Activated naive CD4-positive, alpha-beta T cell treated with anti-CD3 and anti-CD28 coated beads, Interleukin-2, amount 50 U/mL, for 24 hours (primary cell): Measurements from ENCODE around the gene SMCO4.
"Not testable (repeated sequence)": the region's sequence is repeated elsewhere in the genome, so short reads cannot be mapped to it uniquely, and the experiment has no call there.

ENCODE experiments used
- H3K27ac Mint-ChIP-seq: one replicate; pipeline ENCODE4 v1.8.0; 2021; ENCODE audit warnings: mild to moderate bottlenecking, mixed read lengths
- H3K27me3 Mint-ChIP-seq: one replicate; pipeline ENCODE4 v1.8.0; 2021; ENCODE audit warnings: mixed read lengths
- H3K36me3 Mint-ChIP-seq: one replicate; pipeline ENCODE4 v1.8.0; 2021; ENCODE audit warnings: mixed read lengths
- H3K4me1 Mint-ChIP-seq: one replicate; pipeline ENCODE4 v1.8.0; 2021; ENCODE audit warnings: mixed read lengths
- H3K4me3 Mint-ChIP-seq: one replicate; pipeline ENCODE4 v1.8.0; 2021; ENCODE audit warnings: mild to moderate bottlenecking, mixed read lengths
- H3K9me3 Mint-ChIP-seq: one replicate; pipeline ENCODE4 v1.8.0; 2021; ENCODE audit warnings: mixed read lengths

Gene SMCO4, protein sequence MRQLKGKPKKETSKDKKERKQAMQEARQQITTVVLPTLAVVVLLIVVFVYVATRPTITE

DNA sequence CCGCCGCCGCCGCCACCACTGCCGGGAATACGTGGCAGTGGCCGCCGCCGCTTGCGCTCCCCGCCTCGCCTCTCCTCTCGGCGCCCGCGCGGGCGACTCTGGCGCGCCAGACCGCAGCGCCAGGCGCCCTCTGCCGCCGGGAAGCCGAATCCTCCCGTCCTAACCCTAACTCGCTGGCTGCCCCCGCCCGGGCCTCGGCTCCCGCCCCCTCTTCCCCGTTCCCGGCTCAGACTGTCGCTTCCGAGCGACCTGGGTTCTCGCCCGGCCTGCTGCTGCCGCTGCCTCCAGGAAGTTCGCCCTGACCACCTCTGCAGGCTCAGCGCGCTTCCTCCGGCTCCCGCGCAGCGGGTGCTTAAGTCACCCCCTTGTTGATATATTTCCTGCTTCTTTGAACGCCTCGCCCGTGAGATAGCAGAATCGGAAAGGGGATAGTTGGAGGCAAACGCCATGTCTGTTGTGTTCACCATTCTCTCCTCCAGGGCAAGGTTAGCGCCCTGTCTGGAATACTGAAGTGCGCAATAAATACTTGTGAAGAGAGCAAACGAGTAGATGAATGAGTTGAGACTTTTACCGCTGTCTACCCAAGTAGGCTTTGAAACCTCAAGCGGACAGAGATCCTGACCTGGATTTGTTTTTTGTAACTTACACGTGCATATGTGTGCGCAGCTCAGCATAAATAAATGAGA, at the start of gene SMCO4:
Gene SMCO4 (minus strand): TSS at position 100 of the 686 bp plus-strand sequence. CDS start 64,202 bp downstream, outside the sequence.
- H3K27me3 Mint-ChIP-seq: no peaks in the 10 kb centered on the region
- H3K4me1 Mint-ChIP-seq: peaks cover 18% of the 10 kb centered on the region
- no peaks in the 10 kb centered on the region for H3K9me3 Mint-ChIP-seq
- peak within 1 kb of the TSS; percentile 93 for H3K4me3 Mint-ChIP-seq
- no peaks in the 10 kb centered on the region for H3K36me3 Mint-ChIP-seq
- H3K27ac Mint-ChIP-seq: peak within 1 kb of the TSS; percentile 41

DNA sequence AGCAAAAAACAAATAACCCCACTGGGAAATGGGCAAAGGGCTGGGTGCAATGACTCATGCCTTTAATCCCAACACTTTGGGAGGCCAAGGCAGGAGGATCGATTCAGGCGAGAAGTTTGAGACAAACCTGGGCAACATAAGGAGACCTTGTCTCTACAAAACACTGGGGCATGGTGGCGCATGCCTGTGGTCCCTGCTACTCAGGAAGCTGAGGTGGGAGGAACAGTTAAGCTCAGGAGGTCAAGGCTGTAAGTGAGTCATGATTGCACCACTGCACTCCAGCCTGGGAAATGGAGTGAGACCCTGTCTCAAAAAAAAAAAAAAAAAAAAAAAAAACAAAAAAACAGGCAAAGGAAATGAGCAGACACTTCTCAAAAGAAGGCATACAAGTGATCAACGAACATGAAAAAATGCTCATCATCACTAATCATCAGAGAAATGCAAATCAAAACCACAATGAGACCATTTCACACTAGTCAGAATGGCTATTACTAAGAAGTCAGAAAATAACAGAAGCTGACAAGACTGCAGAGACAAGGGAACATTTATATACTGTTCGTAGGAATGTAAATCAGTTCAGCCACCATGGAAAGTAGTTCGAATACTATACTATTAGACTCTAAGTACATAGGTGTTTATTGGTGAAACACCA, 48.2 kb upstream of the SMCO4 start:
- Mint-ChIP-seq H3K36me3 (no peaks in the 10 kb centered on the region), H3K27me3 (peaks cover 3% of the 10 kb centered on the region), H3K27ac (no peak overlapping the region), H3K9me3 (no peaks in the 10 kb centered on the region), H3K4me1 (no peaks in the 10 kb centered on the region), H3K4me3 (no peak overlapping the region)

DNA sequence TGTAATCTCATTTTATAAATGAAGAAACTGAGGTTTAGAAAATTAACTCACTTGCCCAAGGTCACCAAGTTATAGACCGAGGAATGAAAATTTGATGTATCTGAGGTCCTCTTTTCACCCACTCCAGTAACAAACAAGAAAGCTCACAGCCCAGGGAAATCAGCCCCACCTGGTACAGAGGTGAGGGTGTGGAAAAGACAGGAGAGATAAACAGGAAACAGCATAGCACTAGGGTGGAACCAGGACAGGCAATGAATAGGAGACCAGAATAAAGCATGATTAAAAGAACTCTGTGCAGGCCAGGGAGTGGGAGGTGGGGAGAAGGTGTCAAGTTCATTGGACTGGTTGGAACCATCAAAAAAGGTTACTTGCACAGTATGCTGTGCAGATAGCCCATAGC, 46.2 kb upstream of the SMCO4 start:
- no peaks in the 10 kb centered on the region for H3K9me3 Mint-ChIP-seq
- no peaks in the 10 kb centered on the region for H3K4me1 Mint-ChIP-seq
- peaks cover 3% of the 10 kb centered on the region for H3K27me3 Mint-ChIP-seq
- no peak overlapping the region for H3K27ac Mint-ChIP-seq
- H3K4me3 Mint-ChIP-seq: no peak overlapping the region
- no peaks in the 10 kb centered on the region for H3K36me3 Mint-ChIP-seq

DNA sequence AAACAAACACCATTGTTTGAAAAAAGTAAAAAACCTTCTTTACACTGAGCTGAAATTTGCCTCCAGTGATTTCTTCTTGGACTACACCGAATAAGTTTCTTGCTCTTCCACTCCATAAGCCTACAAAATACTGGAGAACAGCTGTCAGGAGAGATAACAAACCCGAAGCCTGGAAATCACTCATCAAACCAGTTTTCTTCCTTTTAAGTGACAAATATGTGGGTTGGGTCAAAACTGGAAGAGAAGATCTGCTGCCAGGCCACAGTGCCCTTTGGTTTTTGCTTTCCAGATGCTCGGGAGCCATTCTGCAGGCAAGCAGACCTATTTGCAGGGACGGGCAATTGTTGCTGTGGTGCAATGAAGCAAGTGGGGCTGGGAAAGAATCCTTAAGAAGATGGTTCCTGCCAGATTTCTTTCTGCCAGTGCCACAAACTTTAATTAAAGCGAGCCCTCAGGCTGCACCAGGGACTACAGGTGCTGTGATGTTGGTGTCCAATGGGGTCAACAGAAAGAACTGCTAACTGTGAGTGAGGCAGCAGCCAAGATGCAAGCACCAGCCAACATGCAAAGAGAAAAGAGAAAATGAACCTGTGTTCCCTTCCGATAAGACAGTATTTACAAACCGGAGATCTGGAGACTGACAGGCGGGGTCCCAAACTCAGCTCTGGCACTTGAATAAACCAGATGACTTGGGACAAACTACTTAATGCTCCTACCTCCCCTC, 44.8 kb upstream of the SMCO4 start:
- Mint-ChIP-seq H3K27ac (no peak overlapping the region), H3K4me1 (no peaks in the 10 kb centered on the region), H3K27me3 (peaks cover 4% of the 10 kb centered on the region), H3K36me3 (no peaks in the 10 kb centered on the region), H3K4me3 (no peak overlapping the region), H3K9me3 (no peaks in the 10 kb centered on the region)

DNA sequence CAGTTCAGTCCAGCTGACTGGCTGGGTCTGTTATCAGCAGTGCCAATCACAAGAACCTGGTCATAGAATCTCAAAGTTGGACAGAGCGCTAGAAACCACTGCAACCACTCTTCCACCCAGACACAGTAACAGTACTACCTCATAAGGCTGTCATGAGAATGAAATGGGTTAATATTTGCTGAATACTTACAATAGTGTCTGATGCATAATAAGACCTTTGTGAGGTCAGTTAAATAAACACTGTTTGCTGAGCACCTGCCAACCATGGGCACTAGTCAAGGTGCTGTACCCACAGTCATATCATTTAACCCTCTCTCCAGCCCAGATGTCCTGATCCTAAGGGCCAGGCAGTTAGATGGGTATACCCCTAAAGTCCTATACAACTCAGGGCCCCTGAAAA, 44.2 kb upstream of the SMCO4 start:
- not testable (repeated sequence) for H3K27ac Mint-ChIP-seq, H3K27me3 Mint-ChIP-seq, H3K4me3 Mint-ChIP-seq, H3K4me1 Mint-ChIP-seq, H3K9me3 Mint-ChIP-seq, H3K36me3 Mint-ChIP-seq

DNA sequence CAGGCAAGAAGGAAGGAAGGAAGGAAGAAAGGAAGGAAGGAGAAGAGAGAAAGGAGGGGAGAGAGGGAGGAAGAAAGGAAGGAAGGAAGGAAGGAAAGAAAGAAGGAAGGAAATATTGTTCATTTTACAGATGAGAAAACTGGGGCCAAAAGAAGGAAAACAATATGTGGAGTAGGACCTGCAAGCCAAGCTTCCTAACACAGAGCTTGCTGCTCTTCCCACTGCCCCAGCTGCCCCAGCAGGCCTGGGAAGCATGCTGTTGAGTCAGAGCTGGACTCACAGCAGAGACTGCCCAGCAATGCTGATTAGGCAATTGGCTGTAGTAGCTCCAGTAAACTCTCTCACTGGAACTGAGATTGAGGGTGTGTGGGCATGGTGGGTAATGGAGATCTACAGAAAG, 42.6 kb upstream of the SMCO4 start:
- H3K4me1 Mint-ChIP-seq: no peaks in the 10 kb centered on the region
- no peaks in the 10 kb centered on the region for H3K36me3 Mint-ChIP-seq
- H3K9me3 Mint-ChIP-seq: no peaks in the 10 kb centered on the region
- H3K27ac Mint-ChIP-seq: no peak overlapping the region
- peaks cover 9% of the 10 kb centered on the region for H3K27me3 Mint-ChIP-seq
- no peak overlapping the region for H3K4me3 Mint-ChIP-seq

DNA sequence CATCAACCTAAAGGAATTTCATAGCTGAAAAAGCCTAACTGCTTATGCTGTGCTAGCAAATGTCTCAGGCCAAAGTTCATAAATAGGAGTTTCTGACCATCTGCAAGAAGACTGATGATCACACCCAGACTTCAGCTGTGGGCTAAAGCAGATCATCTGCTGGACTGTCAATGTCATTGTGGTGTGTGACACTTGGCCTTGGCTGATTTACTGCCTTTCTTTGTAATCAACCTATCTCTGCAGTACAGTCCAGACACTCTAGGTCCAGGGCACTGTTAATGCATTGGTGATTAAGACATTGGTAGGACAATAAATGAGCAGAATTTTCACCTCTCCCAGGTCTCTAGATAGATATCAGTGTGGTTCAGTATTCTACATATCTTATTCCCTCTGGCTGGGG, 40.3 kb upstream of the SMCO4 start:
- Mint-ChIP-seq H3K27me3 (peaks cover 9% of the 10 kb centered on the region), H3K9me3 (no peaks in the 10 kb centered on the region), H3K4me1 (no peaks in the 10 kb centered on the region)

DNA sequence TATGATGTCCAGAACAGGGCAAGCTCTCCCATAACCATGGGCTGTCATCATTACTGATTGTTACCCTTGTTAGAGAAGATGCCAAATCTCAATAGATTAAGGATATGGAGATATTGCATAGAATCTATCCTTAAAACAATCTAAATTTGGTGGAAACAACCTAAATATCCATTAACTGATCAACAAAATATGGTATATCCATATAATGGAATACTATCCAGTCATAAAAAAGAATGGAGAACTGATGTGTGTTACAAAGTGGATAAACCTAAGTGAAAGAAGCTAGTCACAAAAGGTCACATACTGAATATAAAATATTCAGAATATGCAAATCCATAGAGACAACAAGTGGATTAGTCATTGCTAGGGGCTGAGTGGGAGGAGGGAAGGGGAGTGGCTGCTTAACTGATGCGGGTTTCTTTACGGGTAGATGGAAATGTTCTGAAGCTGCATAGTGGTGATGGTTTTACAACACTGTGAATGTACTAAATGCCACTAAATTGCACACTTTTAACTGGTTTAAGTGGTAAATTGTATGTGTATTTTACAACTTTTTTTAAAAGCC, 36.1 kb upstream of the SMCO4 start:
- Mint-ChIP-seq H3K36me3 (no peaks in the 10 kb centered on the region), H3K27ac (no peak overlapping the region), H3K4me1 (no peaks in the 10 kb centered on the region), H3K4me3 (no peak overlapping the region), H3K9me3 (no peaks in the 10 kb centered on the region), H3K27me3 (peaks cover 10% of the 10 kb centered on the region)

More for the DNA sequence above, 40.3 kb upstream of the SMCO4 start:
- H3K36me3 Mint-ChIP-seq: no peaks in the 10 kb centered on the region
- H3K4me3 Mint-ChIP-seq: no peak overlapping the region
- no peak overlapping the region for H3K27ac Mint-ChIP-seq

DNA sequence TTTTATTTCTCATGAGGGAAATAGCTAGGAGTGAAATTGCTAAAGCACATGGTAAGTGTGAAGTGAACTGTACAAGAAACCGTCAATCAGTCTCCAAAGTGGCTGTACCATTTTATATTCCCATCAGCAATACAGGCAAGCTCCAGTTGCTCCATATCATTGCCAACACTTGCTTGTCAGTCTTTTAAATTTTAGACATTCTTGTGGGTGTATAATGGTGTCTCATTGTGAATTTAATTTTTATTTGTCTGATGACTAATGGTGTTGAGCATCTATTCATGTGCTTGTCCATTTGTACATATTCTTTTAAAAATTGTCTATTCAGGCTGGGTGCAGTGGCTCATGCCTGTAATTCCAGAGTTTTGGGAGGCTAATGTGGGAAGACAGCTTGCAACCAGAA, 34.1 kb upstream of the SMCO4 start:
- Mint-ChIP-seq H3K4me1 (no peaks in the 10 kb centered on the region), H3K27ac (no peak overlapping the region), H3K36me3 (no peaks in the 10 kb centered on the region), H3K9me3 (no peaks in the 10 kb centered on the region), H3K27me3 (peaks cover 4% of the 10 kb centered on the region), H3K4me3 (no peak overlapping the region)

DNA sequence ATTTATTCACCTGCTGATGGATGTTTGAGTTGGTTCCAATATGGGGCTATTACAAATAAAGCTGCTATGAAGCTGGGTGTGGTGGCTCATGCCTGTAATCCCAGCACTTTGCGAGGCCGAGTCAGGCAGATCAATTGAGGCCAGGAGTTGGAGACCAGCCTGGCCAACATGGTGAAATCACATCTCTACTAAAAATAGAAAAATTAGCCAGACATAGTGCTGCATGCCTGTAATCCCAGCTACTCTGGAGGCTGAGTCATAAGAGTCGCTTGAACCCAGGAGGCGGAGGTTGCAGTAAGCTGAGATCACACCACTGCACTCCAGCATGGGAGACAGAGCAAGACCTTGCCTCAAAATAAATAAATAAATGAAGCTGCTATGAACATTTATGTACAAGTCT, 33.7 kb upstream of the SMCO4 start:
- H3K4me1 Mint-ChIP-seq, H3K4me3 Mint-ChIP-seq, H3K36me3 Mint-ChIP-seq, H3K27me3 Mint-ChIP-seq, H3K27ac Mint-ChIP-seq, H3K9me3 Mint-ChIP-seq: not testable (repeated sequence)

DNA sequence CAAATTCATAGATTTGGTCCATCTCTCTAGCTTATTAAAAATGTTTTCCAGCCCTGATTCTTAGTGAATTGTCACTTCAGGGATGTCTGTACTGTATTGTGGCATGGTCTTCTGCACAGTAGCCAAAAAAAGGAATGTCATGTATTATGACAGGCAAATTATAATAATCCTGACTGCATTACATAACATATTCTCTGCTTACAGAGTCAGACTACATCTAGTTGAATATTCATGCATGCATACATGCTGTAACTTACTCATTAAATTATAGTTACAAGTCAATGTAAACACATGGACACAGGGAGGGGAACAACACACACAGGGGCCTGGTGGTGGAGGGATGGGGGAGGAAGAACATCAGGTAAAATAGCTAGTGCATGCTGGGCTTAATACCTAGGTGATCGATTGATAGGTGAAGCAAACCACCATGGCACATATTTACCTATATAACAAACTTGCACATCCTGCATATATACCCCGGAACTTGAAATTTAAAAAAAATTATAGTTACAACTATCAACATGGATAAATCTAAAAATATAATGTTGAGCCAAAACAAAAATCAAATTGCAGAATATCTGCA, 31.5 kb upstream of the SMCO4 start:
- no peaks in the 10 kb centered on the region for H3K9me3 Mint-ChIP-seq
- H3K27me3 Mint-ChIP-seq: peaks cover 3% of the 10 kb centered on the region
- no peak overlapping the region for H3K27ac Mint-ChIP-seq
- H3K4me3 Mint-ChIP-seq: no peak overlapping the region
- no peaks in the 10 kb centered on the region for H3K4me1 Mint-ChIP-seq
- H3K36me3 Mint-ChIP-seq: no peaks in the 10 kb centered on the region

DNA sequence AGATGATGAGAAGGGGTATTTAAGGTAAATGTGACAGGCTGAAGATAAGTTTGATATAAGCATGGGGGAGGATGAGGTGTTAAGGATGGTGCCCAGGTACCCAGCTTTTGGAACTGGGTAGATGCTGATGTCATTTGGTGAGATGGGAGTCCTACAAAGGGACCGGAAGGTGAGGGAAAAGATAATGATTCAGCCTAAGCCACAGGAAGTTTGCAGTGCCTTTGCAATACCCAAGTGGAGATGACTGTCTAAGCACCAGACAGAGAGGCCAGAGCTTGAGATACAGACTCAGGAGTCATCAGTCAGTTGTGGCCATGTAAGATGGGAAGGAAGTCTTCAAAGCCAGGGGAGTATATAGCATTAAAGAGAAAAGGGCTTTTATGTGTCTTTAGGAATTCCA, 30.0 kb upstream of the SMCO4 start:
- no peak overlapping the region for H3K4me3 Mint-ChIP-seq
- no peaks in the 10 kb centered on the region for H3K4me1 Mint-ChIP-seq
- H3K36me3 Mint-ChIP-seq: no peaks in the 10 kb centered on the region
- H3K27me3 Mint-ChIP-seq: peaks cover 3% of the 10 kb centered on the region
- H3K27ac Mint-ChIP-seq: no peak overlapping the region
- H3K9me3 Mint-ChIP-seq: no peaks in the 10 kb centered on the region

DNA sequence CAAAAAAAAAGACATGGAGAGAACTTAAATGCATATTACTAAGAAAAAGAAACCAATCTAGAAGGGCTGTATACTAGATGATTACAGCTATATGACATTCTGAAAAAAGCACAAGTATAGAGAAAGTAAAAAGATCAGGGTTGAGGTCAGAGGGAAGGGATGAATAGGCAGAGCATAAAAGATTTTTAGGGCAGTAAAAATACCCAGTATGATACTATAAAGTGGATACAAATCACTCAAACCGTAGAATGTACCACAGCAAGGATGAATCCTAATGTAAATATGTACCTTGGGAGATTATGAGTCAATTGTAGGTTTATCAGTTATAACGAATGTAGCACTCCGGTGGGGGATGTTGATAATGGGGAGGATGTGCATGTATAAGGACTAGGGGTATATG, 29.4 kb upstream of the SMCO4 start:
- no peaks in the 10 kb centered on the region for H3K9me3 Mint-ChIP-seq
- H3K27ac Mint-ChIP-seq: no peak overlapping the region
- peaks cover 2% of the 10 kb centered on the region for H3K27me3 Mint-ChIP-seq
- no peak overlapping the region for H3K4me3 Mint-ChIP-seq
- H3K4me1 Mint-ChIP-seq: no peaks in the 10 kb centered on the region
- no peaks in the 10 kb centered on the region for H3K36me3 Mint-ChIP-seq

DNA sequence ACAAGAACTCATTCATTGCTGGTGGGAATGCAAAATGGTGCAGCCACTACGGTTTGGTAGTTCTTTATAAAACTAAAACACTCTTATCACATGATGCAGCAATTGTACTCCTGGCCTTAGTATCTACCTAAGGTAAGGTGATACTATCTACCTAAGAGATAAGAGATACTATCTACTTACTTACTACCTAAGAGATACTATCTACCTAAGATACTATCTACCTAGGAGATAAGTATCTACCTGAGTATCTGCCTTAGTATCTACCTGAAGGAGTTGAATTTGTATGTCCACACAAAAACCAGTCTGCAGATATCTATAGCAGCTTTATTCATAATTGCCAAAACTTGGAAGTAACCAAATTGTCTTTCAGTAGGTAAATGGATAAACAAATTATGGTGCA, 29.0 kb upstream of the SMCO4 start:
- Mint-ChIP-seq H3K4me3 (no peak overlapping the region), H3K27me3 (peaks cover 2% of the 10 kb centered on the region), H3K4me1 (no peaks in the 10 kb centered on the region), H3K36me3 (no peaks in the 10 kb centered on the region), H3K27ac (no peak overlapping the region), H3K9me3 (no peaks in the 10 kb centered on the region)

DNA sequence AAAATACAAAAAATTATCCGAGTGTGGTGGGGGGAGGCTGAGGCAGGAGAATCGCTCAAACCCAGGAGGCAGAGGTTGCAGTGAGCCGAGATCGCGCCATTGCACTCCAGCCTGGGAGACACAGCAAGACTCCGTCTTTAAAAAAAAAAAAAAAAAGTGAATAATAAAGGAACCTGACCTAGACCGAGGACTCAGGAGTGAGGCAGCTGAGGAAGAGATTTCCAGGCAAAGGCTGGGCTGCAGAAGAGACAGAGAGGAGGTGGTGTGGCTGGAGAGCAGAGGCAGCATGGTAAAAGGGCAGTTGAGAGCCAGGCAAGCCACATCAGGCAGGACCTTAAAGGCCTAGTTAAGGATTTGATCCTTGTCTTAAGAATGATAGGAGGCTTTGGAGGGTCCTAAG, 28.4 kb upstream of the SMCO4 start:
- Mint-ChIP-seq H3K36me3 (no peaks in the 10 kb centered on the region), H3K9me3 (no peaks in the 10 kb centered on the region), H3K27me3 (peaks cover 2% of the 10 kb centered on the region), H3K4me1 (no peaks in the 10 kb centered on the region), H3K27ac (no peak overlapping the region), H3K4me3 (no peak overlapping the region)
